HG03342 (cell line): ENCODE measurements around the gene PDIA3.
"Not testable (repeated sequence)": the region's sequence is repeated elsewhere in the genome, so short reads cannot be mapped to it uniquely, and the experiment has no call there.

Experiments
- ATAC-seq: cut with Tn5 transposase; IDR thresholded peaks from one replicate; pipeline ENCODE4 v1.9.1; 2021; ENCODE audit warnings: mild to moderate bottlenecking, moderate library complexity; ENCODE audit not compliant: unreplicated experiment

Gene PDIA3

DNA sequence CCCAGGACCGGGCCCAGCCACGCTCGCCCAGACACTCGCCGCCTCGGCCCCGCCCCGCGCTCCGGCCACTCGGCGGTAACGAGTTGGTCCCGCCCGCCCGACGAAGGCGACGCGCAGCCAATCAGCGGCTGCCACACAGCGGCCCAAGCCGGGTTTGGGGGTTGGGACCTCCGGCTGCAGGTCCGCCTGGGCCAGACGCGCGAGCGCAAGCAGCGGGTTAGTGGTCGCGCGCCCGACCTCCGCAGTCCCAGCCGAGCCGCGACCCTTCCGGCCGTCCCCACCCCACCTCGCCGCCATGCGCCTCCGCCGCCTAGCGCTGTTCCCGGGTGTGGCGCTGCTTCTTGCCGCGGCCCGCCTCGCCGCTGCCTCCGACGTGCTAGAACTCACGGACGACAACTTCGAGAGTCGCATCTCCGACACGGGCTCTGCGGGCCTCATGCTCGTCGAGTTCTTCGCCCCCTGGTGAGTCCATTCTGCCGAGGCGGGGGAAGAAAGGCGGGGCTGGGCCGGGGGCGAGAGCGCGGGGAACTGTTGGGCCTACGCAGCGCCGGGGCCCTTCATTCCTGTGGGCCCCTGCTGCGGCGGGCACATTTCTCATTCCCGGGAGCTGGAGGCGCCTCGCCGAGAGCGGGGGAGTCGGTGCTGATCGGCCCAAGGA lies at the start of gene PDIA3:
Gene PDIA3, plus strand, starts transcription at position 194 of the 658 bp plus-strand sequence. Its CDS starts 102 bp downstream, at position 296.
- ATAC-seq, result peak; percentile 72

DNA sequence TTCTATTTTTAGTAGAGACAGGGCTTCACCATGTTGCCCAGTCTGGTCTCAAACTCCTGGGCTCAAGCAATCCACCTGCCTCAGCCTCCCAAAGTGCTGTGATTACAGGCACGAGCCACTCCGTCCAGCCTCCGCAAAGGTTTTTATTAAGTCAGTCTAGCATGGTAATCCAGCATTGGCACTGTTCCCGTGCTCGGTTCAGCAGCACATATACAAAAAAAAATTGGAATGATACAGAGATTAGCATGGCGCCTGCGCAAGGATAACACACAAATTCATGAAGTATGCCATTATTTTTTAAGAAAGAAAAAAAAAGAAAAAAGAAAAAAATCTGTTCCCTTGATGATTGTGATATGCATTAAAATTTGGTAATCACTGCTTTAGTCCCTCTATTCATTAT lies 44.1 kb upstream of the PDIA3 start:
- no peak for ATAC-seq

DNA sequence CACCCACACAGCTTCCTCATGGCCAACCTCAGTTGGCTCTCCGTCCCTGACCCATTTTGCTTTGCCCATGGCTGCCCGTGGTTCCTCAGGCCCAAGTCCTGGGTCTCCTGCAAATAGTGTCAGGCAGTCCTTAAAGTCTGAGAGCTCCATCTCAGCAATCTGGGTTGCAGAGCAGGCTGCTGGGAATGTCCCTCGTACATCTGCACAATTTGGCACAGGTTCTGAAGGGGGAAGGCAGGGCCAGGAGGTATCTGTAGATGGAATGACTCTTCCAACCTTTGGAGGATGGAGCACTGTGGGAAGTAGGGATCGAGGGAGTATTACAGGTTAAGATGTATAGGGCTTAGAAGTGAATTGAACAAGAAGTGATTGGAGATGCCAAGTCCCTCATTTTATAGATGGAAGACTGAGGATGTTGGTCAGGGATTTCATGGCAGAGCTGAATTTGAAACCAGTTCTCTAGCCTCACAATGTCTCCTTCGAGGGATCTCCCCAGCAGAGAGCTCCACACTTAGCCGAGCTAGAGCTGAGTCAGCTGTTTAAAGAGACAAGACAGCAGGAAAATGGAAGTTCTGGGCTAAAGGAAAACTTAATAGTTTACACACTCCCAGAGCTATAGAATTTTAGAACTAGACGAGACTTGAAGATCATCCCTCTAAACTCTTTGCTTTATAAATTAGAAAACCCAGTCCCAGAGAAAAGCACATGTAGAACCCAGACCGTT lies 43.4 kb upstream of the PDIA3 start:
- ATAC-seq, result no peak

DNA sequence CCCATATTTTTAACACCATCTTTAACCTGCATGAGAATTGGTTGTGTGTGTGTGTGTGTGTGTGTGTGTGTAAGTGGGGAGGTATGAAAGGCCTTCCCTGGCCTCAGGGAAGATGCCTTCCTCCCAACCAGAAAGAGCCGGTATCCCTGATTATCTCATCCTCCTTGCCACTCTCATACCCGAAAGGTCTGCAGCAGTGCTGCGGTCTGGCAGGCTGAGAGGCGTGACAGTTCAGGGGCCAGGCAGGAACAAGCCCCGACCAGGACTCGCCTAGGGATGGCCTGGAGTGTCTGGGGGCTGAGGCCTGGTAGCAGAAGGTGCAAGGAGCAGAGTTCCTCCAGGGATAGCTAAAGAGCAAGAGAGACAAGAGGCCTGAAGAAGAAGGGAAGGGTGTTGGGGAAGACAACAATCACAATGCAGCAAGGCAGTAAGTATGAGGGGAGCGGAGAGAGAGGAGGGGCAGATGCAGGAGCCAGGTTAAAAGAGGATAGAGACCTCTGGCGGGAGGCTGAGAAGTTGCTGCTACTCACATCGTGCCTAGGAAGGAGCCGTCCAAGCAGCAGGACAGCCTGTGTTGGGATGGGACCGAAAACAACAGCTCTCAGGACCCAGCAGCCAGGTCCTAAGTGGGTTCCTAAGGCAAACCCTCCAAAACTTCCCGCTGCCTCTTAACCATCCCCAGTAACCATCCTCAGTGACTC lies 35.7 kb upstream of the PDIA3 start:
- not testable (repeated sequence) for ATAC-seq

DNA sequence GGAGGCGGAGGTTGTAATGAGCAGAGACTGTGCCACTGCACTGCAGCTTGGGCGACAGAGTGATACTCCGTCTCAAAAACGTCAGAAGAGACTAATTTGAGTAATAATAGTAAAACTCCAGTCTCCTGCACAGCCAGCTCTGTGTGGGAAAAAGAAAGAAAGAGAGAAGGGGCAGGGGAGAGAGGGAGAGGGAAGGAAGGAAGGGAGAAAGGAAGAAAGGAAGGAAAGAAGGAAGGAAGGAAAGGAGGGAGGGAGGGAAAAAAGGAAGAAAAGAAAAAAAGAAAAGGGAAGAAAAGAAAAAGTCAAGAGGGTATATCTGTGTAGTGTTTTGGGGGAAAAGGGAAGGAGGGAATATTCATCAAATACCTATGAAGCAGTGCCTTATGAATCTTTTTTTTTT lies 23.1 kb upstream of the PDIA3 start:
- no peak for ATAC-seq

DNA sequence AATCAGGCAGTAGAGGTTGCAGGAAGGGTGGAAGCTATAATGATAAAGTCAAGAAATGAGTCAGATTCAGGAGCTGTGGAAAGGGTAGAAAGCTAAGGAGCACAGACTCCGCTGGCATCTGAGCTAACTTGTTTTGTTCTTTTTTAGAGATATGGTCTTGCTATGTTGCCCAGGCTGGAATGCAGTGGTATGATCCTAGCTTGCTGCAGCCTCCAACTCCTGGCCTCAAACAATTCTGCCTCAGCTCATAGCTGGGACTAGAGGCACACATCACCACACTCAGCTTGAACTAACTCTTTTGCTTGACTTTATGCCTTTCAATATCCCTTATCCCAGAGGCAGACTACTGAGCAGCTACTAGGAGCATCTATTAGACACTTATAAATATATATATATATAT lies 19.9 kb upstream of the PDIA3 start:
- ATAC-seq, result not testable (repeated sequence)

DNA sequence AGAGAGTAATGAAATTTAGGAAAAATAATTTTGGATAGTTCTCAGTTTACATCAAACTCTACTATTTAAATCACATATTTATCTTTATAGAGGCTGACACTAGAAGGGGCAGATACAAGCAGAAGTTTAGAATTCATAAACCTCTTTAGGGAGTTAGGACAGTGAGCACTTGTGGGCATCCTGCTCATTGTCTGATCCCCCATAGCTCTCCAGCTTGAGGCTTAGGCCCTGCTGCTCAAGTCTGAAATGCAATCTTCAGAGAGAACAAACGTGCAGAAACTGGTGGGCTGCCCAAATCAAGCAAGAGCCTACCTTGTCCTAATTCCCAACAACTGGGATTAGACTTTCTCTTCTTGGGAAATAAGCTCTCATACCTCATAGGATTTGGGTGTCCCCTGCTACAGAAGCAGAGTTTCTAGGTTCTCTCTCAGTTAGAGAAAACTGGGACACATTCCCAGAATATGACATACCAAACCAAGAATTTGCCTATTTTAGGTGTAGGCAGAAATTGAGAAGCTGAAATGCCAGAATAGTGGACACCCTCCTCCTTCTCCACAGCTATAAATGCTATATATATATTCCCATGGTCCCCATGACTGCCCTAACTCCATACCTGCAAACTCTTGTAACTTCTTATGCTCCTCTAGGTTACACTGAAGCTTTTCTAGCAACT lies 18.0 kb upstream of the PDIA3 start:
- not testable (repeated sequence) for ATAC-seq

DNA sequence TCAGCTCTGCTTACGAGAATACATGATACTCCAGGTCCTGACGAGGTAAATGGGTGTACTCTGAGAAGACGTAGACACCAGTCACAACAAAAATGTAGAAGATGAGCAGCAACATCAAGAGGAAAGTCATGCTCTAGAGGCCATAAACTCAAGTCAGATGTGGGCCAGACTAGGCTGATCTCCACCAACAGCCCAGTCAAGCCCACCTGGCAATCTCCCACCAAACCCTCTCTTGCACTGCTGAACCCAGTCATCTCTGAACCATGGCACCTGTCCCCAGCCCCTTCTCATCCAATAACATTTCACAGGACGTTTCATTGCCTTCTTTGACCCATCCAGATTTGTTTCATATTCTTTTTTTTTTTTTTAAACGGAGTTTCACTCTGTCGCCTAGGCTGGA lies 10.8 kb upstream of the PDIA3 start:
- ATAC-seq, result peak; percentile 63

DNA sequence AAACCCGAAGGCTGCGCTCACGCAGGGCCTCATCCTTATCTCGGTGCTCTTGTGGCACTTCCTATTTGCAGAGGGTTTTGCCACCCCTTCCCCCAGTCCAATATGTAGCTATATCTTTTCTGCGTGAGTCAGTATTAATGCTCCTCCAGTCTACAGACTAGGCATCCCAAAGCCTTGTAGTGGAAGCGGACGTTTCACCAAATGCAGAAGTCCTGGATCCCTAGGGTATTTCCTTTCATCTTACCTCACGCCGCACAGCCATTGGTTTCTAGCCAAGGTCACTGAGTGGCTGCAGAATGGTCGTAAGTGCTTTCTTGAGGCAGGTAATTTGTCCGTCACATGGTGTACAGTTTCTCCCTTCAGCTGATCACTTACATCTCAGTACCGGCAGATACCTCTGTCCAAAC lies 668 bp downstream of the PDIA3 start:
- ATAC-seq, result not testable (repeated sequence)

DNA sequence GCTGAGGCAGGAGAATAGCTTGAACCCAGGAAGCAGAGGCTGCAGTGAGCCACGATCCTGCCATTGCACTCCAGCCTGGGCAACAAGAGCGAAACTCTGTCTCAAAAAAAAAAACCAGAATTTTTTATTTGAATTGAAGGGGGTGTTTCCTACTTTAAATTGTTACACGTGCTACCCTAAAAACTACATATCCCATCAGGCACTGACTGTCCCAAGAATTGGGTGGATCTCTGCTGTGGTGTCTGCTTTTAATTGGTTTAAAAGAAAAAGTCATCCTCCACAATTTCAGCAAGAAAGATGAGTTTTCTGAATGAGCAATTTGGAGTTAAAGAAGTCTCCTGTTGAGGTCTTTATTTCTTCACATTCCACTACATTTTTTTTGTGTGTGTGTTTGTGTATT lies 2.1 kb downstream of the PDIA3 start:
- ATAC-seq, result no peak

DNA sequence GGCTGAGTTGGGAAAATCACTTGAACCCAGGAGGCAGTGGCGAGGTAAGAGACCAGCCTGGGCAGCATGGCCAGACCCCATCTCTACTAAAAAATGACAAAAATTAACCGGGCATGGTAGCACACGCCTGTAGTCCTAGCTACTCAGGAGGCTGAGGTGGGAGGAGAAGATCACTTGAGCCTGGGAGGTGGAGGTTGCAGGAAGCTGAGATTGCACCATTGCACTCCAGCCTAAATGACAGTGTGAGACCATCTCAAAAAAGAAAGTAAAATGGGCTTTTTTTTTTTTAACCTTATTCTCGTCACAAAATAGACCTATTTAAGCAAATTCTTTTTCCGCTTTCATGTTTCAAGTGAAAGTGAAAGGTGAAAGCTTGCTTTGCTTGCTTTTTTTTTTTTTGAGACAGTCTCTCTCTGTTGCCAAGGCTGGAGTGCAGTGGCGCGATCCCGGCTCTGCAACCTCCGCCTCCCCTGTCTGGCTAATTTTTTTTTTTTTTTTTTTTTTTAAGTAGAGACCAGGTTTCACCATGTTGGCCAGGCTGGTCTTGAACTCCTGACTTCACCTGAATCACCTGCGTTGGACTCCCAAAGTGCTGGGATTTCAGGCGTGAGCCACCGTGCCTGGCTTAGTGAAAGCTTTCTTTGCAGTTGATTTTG lies 3.6 kb downstream of the PDIA3 start:
- peak; percentile 49 for ATAC-seq

DNA sequence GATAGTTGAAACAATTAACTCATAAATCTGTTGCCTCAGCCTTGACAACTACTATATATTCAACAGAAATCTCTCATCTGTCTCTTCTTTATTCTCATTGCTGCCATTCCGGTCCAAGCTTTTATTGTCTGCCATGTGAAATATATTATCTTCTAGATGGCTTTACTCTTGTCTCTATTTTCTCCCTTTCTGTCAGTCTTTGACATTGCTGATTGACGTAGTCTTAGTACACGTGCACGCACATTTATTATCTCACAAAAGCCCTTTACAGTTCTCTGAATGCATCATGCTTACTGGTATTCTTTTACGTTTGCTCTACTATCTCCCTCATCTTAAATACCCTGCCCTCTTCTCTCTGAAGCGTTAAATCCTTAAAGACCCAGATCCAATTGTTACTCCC lies 5.6 kb downstream of the PDIA3 start:
- ATAC-seq, result no peak

DNA sequence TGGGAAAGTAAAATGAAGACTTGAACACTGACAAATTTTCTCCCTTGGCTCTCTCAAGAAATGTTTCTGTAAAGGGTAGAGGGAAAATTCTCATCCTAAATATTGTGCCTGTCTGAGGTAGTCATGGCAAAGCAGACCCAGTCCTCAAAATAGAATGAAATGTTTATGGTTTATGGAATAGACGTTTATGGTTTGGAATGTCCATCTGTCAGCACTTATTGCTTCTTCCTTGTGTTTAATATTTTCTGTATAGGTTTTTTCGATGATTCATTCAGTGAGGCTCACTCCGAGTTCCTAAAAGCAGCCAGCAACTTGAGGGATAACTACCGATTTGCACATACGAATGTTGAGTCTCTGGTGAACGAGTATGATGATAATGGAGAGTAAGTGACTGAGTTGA lies 16.6 kb downstream of the PDIA3 start:
- ATAC-seq, result no peak

DNA sequence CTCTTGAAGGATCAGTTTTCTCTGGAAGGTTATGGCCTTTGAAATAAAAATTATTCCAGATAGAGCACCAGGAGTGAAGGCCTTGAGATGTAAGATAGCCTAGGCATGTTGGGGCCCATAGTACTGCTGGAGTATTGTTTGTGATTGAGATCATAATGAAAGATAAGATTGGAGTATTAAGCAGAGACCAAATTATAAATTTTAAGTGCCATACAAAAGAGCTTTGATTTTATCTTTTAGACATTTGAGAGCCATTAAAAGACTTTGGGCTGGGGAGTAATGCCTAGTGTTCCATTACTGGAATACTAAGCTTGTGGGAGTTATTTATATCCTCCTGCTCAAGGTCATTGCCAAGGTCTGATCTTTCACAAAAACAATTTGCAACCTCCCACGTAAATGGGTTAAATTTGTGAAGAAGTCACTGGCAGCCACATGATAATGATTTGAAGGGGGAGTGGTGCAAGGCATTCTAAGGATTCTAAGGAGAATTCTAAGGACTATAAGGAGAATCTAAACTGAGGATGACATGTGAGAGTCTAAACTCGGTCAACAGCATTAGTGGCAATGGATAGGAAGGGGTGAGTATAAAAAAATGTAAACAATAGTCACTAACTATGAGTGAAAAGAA lies 17.7 kb downstream of the PDIA3 start:
- no peak for ATAC-seq

DNA sequence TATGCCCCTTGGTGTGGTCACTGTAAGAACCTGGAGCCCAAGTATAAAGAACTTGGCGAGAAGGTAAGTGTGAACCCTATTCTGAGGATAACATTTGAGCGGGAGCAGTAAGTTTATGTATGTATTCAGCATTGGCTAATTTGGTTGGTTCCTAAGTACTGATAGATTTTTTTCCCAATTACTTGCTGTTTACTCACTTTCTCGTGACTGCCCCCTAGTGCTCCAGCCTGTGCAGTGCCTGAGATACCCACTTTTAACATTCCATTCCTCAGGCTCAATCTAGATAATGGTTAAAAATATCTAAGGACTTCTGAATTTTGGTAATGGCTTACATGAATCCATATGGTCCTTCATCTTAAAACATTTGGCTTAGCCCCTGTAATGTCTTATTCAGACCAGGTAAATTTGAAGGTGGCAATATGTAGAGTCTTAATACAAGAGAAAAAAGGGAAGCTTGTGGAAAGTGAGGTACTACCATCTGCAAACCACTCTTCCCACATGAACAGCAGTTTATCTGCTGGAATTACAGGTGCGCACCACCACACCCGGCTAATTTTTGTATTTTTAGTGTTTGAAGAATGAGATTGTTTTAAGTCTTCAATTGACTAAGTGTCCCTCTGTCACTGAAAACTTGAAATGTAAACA lies 23.5 kb downstream of the PDIA3 start:
- ATAC-seq, result no peak

DNA sequence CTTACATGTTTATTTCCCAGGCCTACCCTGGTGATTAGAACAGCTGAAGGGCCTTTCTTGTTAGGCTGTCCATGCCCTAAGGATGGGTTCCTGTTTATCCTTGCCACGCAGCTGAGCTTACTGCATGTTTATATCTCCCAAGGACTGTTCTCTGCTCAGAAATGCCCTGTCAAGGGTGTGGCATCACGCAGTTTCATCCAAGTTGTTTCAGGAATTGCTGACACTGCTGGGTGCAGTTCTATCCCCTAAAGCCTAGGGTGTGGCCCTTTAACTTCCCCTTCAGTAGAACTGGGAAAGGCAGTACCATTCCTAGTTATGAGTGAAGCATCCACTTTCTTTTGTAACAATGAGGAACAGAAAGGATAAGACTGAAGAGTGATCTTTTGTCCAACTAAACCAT lies 25.6 kb downstream of the PDIA3 start:
- ATAC-seq, result no peak

DNA sequence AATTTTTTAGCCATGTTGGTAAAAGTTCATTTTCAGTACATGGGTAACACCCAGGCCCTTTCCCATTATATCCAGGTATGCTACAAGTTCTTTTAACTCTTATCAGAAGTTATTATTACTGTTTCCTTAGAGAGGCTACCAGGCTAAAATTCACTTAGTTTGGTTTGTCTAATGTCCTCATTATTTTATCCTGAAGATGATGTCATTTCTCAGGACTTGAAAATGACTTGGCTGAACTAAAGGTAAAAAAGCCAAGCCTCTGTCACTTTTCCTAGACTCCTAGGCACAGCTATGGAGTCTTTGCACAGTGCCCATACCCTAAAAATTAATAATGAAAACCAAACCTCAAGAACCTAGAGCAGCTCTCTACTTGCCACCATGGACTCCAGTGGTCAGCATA lies 26.4 kb downstream of the PDIA3 start:
- no peak for ATAC-seq

DNA sequence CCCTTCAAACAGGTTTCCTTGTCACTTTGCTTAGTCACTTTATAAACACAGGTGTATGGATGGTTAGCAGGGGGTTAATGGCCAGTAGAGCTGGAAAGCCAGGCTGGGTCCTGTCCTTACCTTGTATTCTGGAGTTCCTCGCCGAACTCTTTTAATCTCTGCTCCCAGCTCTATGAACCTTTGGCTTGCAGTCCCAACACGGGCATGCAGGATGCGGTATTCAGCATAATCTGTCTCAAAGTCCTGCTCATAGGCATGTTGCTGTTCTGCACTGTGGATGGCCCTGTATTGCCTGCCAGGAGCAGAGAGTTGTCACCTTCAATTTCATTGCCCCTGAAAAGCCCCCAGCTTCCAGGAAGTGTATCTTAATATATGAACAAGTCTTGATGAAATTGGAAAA lies 27.8 kb downstream of the PDIA3 start:
- no peak for ATAC-seq

DNA sequence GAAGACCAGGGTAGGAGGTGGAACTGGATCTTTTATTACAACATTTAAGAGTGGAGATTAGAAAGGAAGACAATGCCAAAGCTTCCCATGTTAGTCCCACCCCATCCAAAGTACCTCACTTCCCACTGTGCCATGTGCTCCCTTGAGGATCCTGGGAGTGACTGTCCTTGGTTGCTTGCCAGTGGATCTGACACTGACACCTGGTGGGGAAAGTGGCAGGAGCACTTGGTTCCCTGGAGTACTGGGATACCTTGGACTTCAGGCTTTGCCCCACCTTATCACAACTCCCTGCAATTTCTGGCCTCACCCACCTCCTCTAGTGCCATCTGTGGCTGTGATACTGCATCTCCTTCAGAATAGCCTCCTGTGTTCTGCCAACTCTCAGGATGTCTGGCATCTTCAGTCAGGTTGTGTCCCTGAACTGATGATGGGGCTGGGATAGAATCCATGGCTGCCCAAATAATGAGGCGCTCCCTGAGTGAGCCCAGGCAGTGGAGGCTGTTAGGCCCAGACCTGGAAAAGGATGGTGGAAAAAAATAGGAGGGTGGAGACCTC lies 29.2 kb downstream of the PDIA3 start:
- no peak for ATAC-seq
